Immature natural killer cell (primary cell): Measurements from ENCODE around the gene SLC1A2. TPM values are rescaled to one million over a fixed set of nuclear protein-coding genes. Genes with fewer than 3 reads are reported as not detected.

Experiments
- DNase-seq, 3 donors: peaks; one replicate each; pipeline ENCODE4 v3.0.0; 2022; ENCODE audit warnings: mixed read lengths in 1 of 3
- H3K27ac Mint-ChIP-seq, 6 donors: one replicate each; pipeline ENCODE4 v1.8.0; 2020; ENCODE audit warnings: mixed read lengths in 6 of 6, mild to moderate bottlenecking in 5 of 6, inconsistent platforms in 4 of 6, moderate library complexity in 3 of 6
- H3K27me3 Mint-ChIP-seq, 3 donors: one replicate each; pipeline ENCODE4 v1.8.0; 2020 to 2021; ENCODE audit warnings: low read depth in 3 of 3, mild to moderate bottlenecking in 3 of 3, mixed read lengths in 3 of 3, moderate library complexity in 3 of 3, inconsistent platforms in 1 of 3
- H3K36me3 Mint-ChIP-seq, 3 donors: one replicate each; pipeline ENCODE4 v1.8.0; 2020; ENCODE audit warnings: mixed read lengths in 3 of 3, inconsistent platforms in 2 of 3, mild to moderate bottlenecking in 2 of 3
- H3K4me1 Mint-ChIP-seq, 2 donors: one replicate each; pipeline ENCODE4 v1.8.0; 2020; ENCODE audit warnings: inconsistent platforms in 2 of 2, mild to moderate bottlenecking in 2 of 2, mixed read lengths in 2 of 2, moderate library complexity in 1 of 2
- H3K4me3 Mint-ChIP-seq, 5 donors: one replicate each; pipeline ENCODE4 v1.8.0; 2020; ENCODE audit warnings: mild to moderate bottlenecking in 5 of 5, mixed read lengths in 5 of 5, inconsistent platforms in 3 of 5, moderate library complexity in 3 of 5
- H3K9me3 Mint-ChIP-seq, 6 donors: one replicate each; pipeline ENCODE4 v1.8.0; 2020; ENCODE audit warnings: mild to moderate bottlenecking in 6 of 6, mixed read lengths in 6 of 6, inconsistent platforms in 4 of 6, moderate library complexity in 3 of 6
- polyA plus RNA-seq, 3 donors: library from polyadenylated mRNA; unstranded; fragments of 300-500 nt; fragmentation: Illumina TruSeq; gene quantifications; one replicate each; pipeline ENCODE4 v1.2.3, GENCODE V29; 2021

SLC1A2 gene
- polyA plus RNA-seq, 3 donors from 2014 or later, result 0.03 to 0.06 TPM; not detected in 1

DNA sequence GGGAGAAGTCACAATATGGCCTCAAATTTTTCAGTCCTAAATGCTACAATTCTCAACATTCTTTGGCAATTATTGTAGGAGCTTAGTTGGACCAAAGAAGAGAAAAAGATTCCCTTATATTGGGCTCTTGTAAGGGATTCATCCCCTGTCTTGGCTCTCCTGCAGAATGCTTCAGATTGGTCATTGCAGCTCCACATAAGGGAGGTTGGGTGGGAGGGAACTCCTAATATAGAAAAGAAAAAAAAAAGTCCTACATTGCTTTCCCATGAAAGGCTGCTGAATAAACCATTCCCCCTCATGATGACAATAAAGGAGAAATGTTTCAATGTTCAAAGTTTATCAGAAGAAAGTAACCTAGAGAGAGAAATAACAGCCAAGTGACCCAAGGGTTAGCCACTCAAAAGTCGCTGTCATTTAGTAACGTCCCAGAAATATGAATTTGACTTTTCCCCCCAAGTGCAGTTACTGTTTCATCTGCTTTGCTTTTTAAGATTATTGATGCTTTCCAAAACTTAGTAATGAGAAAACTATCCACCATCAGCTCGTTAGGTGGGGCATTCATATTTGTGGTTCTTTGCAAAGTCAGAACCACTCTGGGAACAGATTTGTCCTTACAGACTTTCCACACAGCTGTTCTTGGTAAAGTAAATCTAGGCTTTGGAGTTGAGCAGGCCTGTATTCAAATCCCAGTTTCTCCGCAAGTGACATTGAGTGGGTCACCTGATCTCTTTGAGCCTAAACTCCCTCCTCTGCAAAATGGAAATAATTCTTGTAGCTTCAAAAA lies 5.0 kb upstream of the SLC1A2 start:
- H3K27me3 Mint-ChIP-seq, result peaks cover 16 to 26% (median 18%) of the 10 kb centered on the region in 3 donors
- no peak overlapping the region for H3K27ac Mint-ChIP-seq
- no peaks in the 10 kb centered on the region for H3K36me3 Mint-ChIP-seq
- peaks cover 0 to 3% of the 10 kb centered on the region in 2 donors for H3K4me1 Mint-ChIP-seq
- H3K9me3 Mint-ChIP-seq, result no peaks in the 10 kb centered on the region
- DNase-seq, result no peak
- H3K4me3 Mint-ChIP-seq, result no peak overlapping the region

DNA sequence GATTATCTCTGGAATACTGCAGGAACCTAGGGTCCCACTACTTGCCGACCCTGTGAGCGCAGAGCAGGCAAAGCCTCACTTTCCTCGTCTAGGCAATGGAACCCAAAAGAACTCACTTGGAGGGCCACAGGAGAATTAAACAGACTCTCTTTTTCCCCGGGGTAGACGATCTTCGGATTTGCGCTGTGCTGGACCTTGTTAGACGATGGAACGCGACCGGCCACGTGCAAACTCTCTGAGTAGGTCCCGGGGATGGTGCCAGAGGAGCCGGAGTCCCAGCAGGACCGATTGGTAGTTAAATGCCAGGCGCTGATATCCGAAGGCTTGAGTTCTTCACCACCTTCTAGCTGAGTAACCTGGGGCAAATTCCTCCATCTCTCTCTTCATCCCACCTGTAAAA lies 1.0 kb upstream of the SLC1A2 start:
- peak overlapping the region in 2 of 5 donors; percentile 31 to 39 for H3K4me3 Mint-ChIP-seq
- H3K27ac Mint-ChIP-seq, result no peak overlapping the region
- no peaks in the 10 kb centered on the region for H3K9me3 Mint-ChIP-seq
- peaks cover 0 to 3% of the 10 kb centered on the region in 2 donors for H3K4me1 Mint-ChIP-seq
- H3K36me3 Mint-ChIP-seq, result peaks cover 0 to 3% (median 0%) of the 10 kb centered on the region in 3 donors
- peaks cover 21 to 33% (median 27%) of the 10 kb centered on the region in 3 donors for H3K27me3 Mint-ChIP-seq
- DNase-seq, result no peak

DNA sequence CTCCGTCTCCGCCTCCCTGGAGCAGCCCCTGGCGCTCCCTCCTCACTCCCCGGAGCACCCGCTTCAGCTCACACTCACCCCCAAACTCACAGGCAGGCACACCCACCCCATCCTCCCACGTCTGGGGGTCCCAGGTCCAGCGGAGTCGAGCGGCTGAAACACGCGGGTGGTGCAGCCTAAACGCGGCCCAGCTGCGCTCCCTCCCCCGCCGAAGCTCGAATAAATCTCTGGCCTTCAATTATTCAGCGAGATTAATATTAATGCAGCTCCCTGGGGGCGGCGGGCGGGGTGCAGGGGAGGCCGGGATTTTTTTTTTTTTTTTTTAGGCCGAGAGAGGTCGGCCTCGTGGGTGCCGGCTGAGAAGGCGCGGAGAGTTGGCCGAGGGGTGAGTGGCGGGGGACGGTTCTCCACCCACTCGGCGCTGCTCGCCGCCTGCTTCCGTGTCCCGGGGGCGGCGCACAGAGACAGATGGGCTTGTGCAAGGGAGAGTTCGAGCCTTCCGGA lies 524 bp upstream of the SLC1A2 start:
- no peak overlapping the region for H3K27ac Mint-ChIP-seq
- H3K36me3 Mint-ChIP-seq, result peaks cover 0 to 3% (median 0%) of the 10 kb centered on the region in 3 donors
- no peaks in the 10 kb centered on the region for H3K9me3 Mint-ChIP-seq
- no peak for DNase-seq
- H3K27me3 Mint-ChIP-seq, result peaks cover 21 to 30% (median 27%) of the 10 kb centered on the region in 3 donors
- H3K4me1 Mint-ChIP-seq, result peaks cover 0 to 3% of the 10 kb centered on the region in 2 donors
- peak overlapping the region in 2 of 5 donors; percentile 31 to 39 for H3K4me3 Mint-ChIP-seq

DNA sequence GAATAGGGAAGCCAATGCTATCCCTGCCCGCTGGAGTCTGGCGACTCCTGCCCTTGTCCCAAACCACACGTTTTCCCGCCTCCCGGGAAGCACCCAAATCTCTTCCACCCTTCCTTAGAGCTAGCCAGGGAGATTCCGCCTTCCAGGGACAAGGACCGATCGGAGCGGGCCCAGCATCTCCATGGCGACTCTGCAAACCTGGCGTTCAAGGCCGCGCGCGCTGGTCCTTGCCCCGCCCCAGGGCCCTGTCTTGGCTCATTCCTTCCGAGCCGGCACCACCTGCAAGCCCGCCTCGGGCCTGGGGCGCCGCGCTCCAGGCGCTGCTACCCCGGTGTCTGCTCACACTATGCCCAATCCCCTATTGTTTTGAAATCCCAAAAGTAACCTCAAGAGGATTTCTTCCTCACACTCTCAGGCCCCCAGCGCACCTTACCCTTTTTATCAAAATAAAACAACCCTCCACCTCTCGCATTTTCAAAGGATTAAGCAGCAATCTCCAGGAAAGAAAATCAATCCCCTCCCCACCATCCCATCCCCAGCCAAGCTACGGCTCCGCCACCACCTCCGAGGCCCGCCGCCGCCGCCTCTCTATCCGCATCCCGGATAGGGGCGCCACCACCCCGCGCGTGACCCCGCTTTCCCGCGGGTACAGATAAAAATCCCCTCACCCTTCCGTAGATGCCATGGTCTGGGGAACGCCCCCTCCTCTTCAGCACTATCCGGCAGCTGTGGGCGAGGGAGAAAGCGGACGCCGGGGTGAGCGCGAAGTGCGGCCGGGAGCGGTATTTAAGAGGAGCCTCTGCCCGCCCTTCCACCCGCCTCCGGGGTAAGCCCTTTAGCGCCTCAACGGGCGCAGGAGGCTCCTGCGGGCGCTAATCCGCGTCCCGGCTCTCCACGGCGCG lies 825 bp downstream of the SLC1A2 start:
- H3K27me3 Mint-ChIP-seq, result peaks cover 26 to 32% (median 27%) of the 10 kb centered on the region in 3 donors
- H3K27ac Mint-ChIP-seq, result no peak overlapping the region

DNA sequence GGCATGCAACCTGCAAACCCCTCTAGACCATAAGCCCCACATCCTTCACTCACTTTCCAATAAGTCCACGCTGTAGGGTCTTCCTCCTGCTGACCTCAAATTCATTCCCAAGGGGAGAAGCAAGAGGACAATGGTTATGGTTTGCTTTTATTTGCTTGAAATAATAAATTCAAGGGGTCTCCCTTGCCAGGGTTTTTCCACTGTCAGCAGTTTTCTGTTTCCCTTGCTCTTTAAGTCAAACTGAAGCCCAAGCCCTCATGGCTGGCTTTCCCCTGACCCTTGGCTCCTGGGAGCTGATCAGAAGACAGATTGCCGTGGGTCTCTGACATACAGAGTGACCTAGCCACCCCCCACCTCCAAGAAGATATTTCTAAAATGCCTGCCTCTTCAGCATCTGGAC lies 3.9 kb downstream of the SLC1A2 start:
- Mint-ChIP-seq H3K9me3 (no peaks in the 10 kb centered on the region), H3K4me3 (no peak overlapping the region), H3K4me1 (peaks cover 0 to 1% of the 10 kb centered on the region in 2 donors), H3K27ac (no peak overlapping the region), H3K36me3 (peaks cover 0 to 3% (median 0%) of the 10 kb centered on the region in 3 donors), H3K27me3 (peaks cover 12 to 20% (median 20%) of the 10 kb centered on the region in 3 donors)
- no peak for DNase-seq

More for the DNA sequence above, 825 bp downstream of the SLC1A2 start:
- Mint-ChIP-seq H3K36me3 (peaks cover 0 to 3% (median 0%) of the 10 kb centered on the region in 3 donors), H3K4me1 (peaks cover 0 to 3% of the 10 kb centered on the region in 2 donors), H3K4me3 (peak overlapping the region in 3 of 5 donors; percentile 22 to 63 (median 23)), H3K9me3 (no peaks in the 10 kb centered on the region)
- no peak for DNase-seq

DNA sequence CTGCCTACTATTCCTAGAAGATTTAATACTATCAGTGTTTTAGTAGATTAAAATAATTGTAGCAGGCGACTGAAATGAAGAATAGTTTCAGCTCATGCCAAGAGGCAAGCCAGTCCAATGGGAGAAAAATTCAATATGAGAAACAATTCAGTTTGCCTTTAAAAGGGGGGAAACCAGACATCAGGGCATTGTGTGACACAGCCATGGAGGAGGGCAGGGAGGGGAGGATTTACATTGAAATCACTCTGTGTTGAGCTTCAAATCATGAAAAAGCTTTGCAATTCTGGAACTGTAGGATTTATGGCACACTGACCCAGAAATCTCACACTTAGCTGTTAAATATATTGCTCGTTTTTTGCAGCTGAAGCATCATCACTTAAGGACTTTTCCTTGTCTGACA lies 4.6 kb downstream of the SLC1A2 start:
- Mint-ChIP-seq H3K4me1 (no peaks in the 10 kb centered on the region), H3K36me3 (peaks cover 0 to 3% (median 0%) of the 10 kb centered on the region in 3 donors), H3K27me3 (peaks cover 11 to 18% (median 15%) of the 10 kb centered on the region in 3 donors), H3K27ac (no peak overlapping the region), H3K4me3 (no peak overlapping the region), H3K9me3 (no peaks in the 10 kb centered on the region)
- no peak for DNase-seq

DNA sequence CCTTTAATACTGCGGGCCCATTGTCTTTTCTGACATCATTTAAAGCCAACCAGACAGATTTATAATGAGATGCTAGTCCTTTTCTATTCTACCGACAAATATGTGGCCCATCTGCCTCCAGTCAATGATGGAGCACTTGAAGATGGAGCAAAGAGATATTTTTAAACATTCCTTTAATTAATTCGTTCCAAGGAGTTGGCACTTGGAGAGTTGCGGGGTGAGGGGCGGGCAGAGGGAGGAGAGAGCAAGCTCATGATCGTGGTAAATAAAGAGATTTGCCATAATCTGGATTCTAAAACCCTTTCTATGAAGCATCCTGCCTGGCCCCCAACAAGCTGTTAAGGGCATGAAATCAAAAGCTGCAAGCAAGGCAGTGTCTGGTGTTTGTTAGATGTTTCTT lies 5.0 kb downstream of the SLC1A2 start:
- H3K4me3 Mint-ChIP-seq, result no peak overlapping the region
- DNase-seq, result no peak
- H3K4me1 Mint-ChIP-seq, result no peaks in the 10 kb centered on the region
- H3K27ac Mint-ChIP-seq, result no peak overlapping the region
- H3K9me3 Mint-ChIP-seq, result no peaks in the 10 kb centered on the region
- peaks cover 11 to 18% (median 15%) of the 10 kb centered on the region in 3 donors for H3K27me3 Mint-ChIP-seq
- peaks cover 0 to 3% (median 0%) of the 10 kb centered on the region in 3 donors for H3K36me3 Mint-ChIP-seq

DNA sequence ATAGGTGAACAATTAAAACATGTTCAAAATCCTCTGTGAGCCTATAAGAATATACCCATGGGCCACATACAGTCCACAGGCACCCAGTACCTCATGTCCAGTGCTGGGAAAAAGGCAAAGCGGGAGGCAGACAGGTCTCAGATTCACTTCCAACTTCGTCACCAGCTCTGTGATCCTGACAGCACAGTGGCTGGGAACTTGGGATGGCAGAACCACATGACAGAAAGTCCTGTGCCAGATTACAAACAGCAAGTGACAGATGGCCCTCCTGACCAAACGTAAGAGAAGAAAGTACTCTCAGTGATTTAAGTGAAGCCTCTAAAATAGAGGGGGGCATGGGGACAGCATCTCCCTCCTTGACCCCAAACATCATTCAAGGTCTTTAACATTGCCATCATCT lies 5.8 kb downstream of the SLC1A2 start:
- no peak for DNase-seq
- H3K4me1 Mint-ChIP-seq, result no peaks in the 10 kb centered on the region

DNA sequence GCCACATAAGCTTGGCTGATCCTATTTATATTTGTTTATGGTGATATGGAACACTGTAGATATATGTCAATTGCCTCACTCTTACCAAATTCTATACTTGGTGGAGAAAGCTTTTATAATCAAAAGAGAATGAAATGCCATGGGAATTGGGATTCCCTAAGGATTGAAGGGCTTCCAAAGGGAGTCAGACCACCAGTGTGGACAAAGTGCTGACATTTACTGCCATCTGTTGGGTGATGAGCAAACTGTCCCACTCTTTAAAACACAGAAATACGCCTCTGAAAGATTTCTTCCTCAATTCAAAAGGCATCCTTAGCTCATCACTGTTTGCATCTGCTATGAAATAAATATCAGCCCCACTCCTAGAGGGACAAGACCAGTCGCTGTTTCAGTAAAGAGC lies 7.1 kb downstream of the SLC1A2 start:
- H3K9me3 Mint-ChIP-seq, result no peaks in the 10 kb centered on the region
- peaks cover 8 to 18% (median 9%) of the 10 kb centered on the region in 3 donors for H3K27me3 Mint-ChIP-seq
- H3K4me1 Mint-ChIP-seq, result no peaks in the 10 kb centered on the region
- H3K4me3 Mint-ChIP-seq, result no peak overlapping the region
- no peak overlapping the region for H3K27ac Mint-ChIP-seq
- DNase-seq, result no peak
- no peaks in the 10 kb centered on the region for H3K36me3 Mint-ChIP-seq

More for the DNA sequence above, 5.8 kb downstream of the SLC1A2 start:
- H3K4me3 Mint-ChIP-seq, result no peak overlapping the region
- H3K36me3 Mint-ChIP-seq, result peaks cover 0 to 3% (median 0%) of the 10 kb centered on the region in 3 donors
- no peak overlapping the region for H3K27ac Mint-ChIP-seq
- H3K9me3 Mint-ChIP-seq, result no peaks in the 10 kb centered on the region
- H3K27me3 Mint-ChIP-seq, result peaks cover 11 to 18% (median 14%) of the 10 kb centered on the region in 3 donors

DNA sequence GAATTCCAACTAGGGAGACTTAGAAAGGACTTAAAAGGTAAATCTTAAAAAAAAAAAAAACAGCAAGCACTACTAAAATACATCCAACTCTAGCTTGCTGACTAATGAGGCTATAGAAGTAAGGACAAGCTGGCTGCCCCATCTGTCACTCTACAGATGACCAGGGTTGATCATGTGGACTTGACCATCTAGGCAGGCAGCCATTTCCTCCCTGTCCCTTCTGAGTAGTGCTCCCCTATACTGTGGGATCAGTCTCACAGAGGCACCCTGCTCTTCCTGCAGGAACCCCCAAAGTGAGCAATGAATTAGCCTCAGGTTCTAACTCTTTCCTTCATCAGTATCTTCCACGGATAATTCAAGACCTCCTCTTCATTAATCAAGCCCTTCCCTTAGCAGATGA lies 12.3 kb downstream of the SLC1A2 start:
- no peak overlapping the region for H3K4me3 Mint-ChIP-seq
- H3K4me1 Mint-ChIP-seq, result no peaks in the 10 kb centered on the region
- H3K27ac Mint-ChIP-seq, result no peak overlapping the region
- no peaks in the 10 kb centered on the region for H3K9me3 Mint-ChIP-seq
- no peak for DNase-seq
- no peaks in the 10 kb centered on the region for H3K36me3 Mint-ChIP-seq
- H3K27me3 Mint-ChIP-seq, result peaks cover 0 to 3% (median 3%) of the 10 kb centered on the region in 3 donors

DNA sequence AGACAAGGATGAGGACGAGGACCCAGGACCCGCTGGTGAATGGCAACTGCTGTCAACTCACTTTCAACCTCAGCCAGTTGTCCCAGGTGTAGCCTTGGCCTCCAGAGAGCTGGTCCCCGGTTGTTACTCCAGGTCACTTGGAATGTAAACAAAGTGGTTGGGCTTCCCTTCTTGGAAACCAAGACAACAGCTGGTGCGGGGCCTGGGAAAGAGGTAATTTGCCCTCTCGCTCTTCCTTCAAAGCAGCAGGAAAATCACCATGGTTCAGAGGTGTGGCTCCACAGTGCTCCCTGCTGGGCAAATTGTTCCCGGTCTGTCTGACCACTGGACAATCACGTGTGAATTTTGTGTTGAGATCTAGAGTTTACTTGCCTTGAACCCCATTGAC lies 15.0 kb downstream of the SLC1A2 start:
- Mint-ChIP-seq H3K27ac (no peak overlapping the region), H3K4me3 (peak overlapping the region in 1 of 5 donors; percentile 51), H3K9me3 (no peaks in the 10 kb centered on the region), H3K4me1 (no peaks in the 10 kb centered on the region), H3K27me3 (peaks cover 0 to 3% (median 1%) of the 10 kb centered on the region in 3 donors), H3K36me3 (no peaks in the 10 kb centered on the region)
- no peak for DNase-seq

DNA sequence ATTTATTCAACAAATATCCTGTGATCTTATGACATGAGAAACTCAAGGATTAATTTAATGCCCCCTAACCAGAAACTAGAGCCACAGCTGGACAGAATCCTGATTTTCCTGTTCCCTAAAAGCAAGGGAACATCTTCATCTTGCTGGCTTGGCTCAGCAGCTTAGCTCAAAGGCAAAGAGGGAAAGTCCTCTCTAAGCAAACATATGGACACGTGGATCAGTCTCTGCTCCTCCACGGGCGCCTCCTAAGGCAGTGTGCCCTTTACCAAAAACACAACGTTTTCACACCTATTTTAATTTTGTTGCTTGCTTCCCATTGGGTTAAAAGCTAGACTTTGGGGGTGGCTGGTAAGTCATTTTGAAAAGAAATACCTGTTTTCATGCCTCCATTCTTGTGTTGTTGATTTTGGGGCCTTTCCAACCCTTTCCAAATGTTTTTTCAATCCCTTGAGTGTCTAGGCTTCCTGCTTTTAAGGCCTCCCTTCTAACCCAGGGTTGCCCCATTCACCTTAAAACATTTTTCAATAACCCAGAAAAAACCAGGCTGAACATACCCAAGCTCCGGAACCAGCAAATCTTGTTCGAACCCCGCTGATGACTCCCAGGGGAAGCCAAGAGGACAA lies 15.5 kb downstream of the SLC1A2 start:
- no peaks in the 10 kb centered on the region for H3K9me3 Mint-ChIP-seq
- DNase-seq, result no peak
- no peak overlapping the region for H3K27ac Mint-ChIP-seq
- H3K4me3 Mint-ChIP-seq, result no peak overlapping the region
- no peaks in the 10 kb centered on the region for H3K36me3 Mint-ChIP-seq
- peaks cover 0 to 3% (median 1%) of the 10 kb centered on the region in 3 donors for H3K27me3 Mint-ChIP-seq
- H3K4me1 Mint-ChIP-seq, result no peaks in the 10 kb centered on the region
